GM23338 (cell line): ENCODE measurements around the gene DNAJC4. TPM values are rescaled to one million over a fixed set of nuclear protein-coding genes. Genes with fewer than 3 reads are reported as not detected.

ENCODE experiments used
- ATAC-seq: fragments of 200-7000 bp; cut with Tn5 transposase; 3 replicates; pipeline ENCODE4 v1.9.1; 2020
- DNase-seq: peaks from one replicate; pipeline ENCODE4 v3.0.0-alpha.2; 2015; ENCODE audit warnings: low spot score
- H2AFZ ChIP-seq: fragments of 200-600 bp; sonication (generic); 2 replicates; pipeline ENCODE4 v1.8.0; 2016; ENCODE audit warnings: antibody characterized with exemption, mild to moderate bottlenecking, moderate library complexity
- H3F3A ChIP-seq: fragments of 200-600 bp; sonication (generic); replicated peaks from 2 replicates; pipeline ENCODE4 v1.8.0; 2017; ENCODE audit warnings: antibody characterized with exemption, mixed run types, low read depth
- H3K27ac ChIP-seq: fragments of 200-600 bp; sonication (generic); 2 replicates; pipeline ENCODE4 v1.6.1; 2016; ENCODE audit warnings: low read depth
- H3K27me3 ChIP-seq: fragments of 200-600 bp; sonication (generic); 2 replicates; pipeline ENCODE4 v1.8.0; 2016; ENCODE audit warnings: mild to moderate bottlenecking, mixed run types, moderate library complexity; ENCODE audit not compliant: insufficient read depth
- H3K36me3 ChIP-seq: fragments of 200-600 bp; sonication (generic); 2 replicates; pipeline ENCODE4 v1.8.0; 2016; ENCODE audit warnings: mild to moderate bottlenecking; ENCODE audit not compliant: insufficient read depth
- H3K4me1 ChIP-seq: fragments of 200-600 bp; sonication (generic); 2 replicates; pipeline ENCODE4 v1.8.0; 2016; ENCODE audit warnings: mild to moderate bottlenecking, moderate library complexity; ENCODE audit not compliant: insufficient read depth
- H3K4me2 ChIP-seq: fragments of 200-600 bp; sonication (generic); 2 replicates; pipeline ENCODE4 v1.7.1; 2017; ENCODE audit warnings: mixed run types
- H3K4me3 ChIP-seq: fragments of 200-600 bp; sonication (generic); 2 replicates; pipeline ENCODE4 v1.6.1; 2016; ENCODE audit warnings: mixed run types
- H3K79me2 ChIP-seq: fragments of 200-600 bp; sonication (generic); replicated peaks from 2 replicates; pipeline ENCODE4 v1.8.0; 2017; ENCODE audit warnings: mild to moderate bottlenecking; ENCODE audit not compliant: insufficient read depth
- H3K9me2 ChIP-seq: fragments of 200-600 bp; sonication (generic); 2 replicates; pipeline ENCODE4 v1.8.0; 2017; ENCODE audit not compliant: insufficient read depth
- H4K20me1 ChIP-seq: fragments of 200-600 bp; sonication (generic); replicated peaks from 2 replicates; pipeline ENCODE4 v1.8.0; 2017; ENCODE audit warnings: mild to moderate bottlenecking; ENCODE audit not compliant: insufficient read depth
- H3K27ac Mint-ChIP-seq: 2 replicates; pipeline ENCODE4 v1.8.0; 2020; ENCODE audit warnings: inconsistent platforms, mild to moderate bottlenecking, moderate library complexity, mixed read lengths
- H3K27me3 Mint-ChIP-seq: 3 replicates; pipeline ENCODE4 v1.8.0; 2022; ENCODE audit warnings: low read depth, mild to moderate bottlenecking, moderate library complexity, mixed read lengths, inconsistent platforms; ENCODE audit not compliant: insufficient read depth, poor library complexity
- H3K36me3 Mint-ChIP-seq: 3 replicates; pipeline ENCODE4 v1.8.0; 2021; ENCODE audit warnings: low read depth, mild to moderate bottlenecking, inconsistent platforms, moderate library complexity, mixed read lengths
- H3K4me1 Mint-ChIP-seq: 3 replicates; pipeline ENCODE4 v1.8.0; 2020; ENCODE audit warnings: mild to moderate bottlenecking, inconsistent platforms, mixed read lengths
- H3K4me3 Mint-ChIP-seq: 3 replicates; pipeline ENCODE4 v1.8.0; 2021; ENCODE audit warnings: moderate library complexity, mild to moderate bottlenecking, inconsistent platforms, mixed read lengths
- H3K9me3 Mint-ChIP-seq: 3 replicates; pipeline ENCODE4 v1.8.0; 2020; ENCODE audit warnings: moderate library complexity, mild to moderate bottlenecking, inconsistent platforms, mixed read lengths
- CREB1 ChIP-seq: fragments of 250-450 bp; sonication (Bioruptor Pico); IDR thresholded peaks from 2 replicates; pipeline ENCODE4 v1.5.0; 2020; ENCODE audit warnings: low read depth, mild to moderate bottlenecking, moderate library complexity
- CTCF ChIP-seq, 2 experiments: fragments of 200-600 bp in 1 of 2; sonication (generic) in 1 of 2; conservative IDR thresholded peaks; 2 replicates each; pipeline versions ENCODE4 v1.5.1 to v1.6.1; 2016 to 2017; ENCODE audit warnings: antibody characterized with exemption in 2 of 2, low read depth in 2 of 2, mild to moderate bottlenecking in 2 of 2, moderate library complexity in 1 of 2
- EZH2 ChIP-seq: fragments of 200-600 bp; sonication (generic); IDR thresholded peaks from one replicate; pipeline ENCODE4 v1.8.0; 2017; ENCODE audit warnings: antibody characterized with exemption, mild to moderate bottlenecking, low read depth; ENCODE audit not compliant: unreplicated experiment
- JUNB ChIP-seq: IDR thresholded peaks from one replicate; pipeline ENCODE4 v1.6.1; 2016; ENCODE audit warnings: antibody characterized with exemption; ENCODE audit not compliant: unreplicated experiment
- NANOG ChIP-seq: IDR thresholded peaks from 2 replicates; pipeline ENCODE4 v1.6.1; 2016; ENCODE audit warnings: antibody characterized with exemption, borderline replicate concordance
- ZNF114 ChIP-seq: fragments of 250-450 bp; sonication (Bioruptor Pico); IDR thresholded peaks from 2 replicates; pipeline ENCODE4 v1.5.0; 2020; ENCODE audit warnings: mild to moderate bottlenecking, moderate library complexity
- ZNF331 ChIP-seq: fragments of 250-450 bp; sonication (Bioruptor Pico); IDR thresholded peaks from 2 replicates; pipeline ENCODE4 v1.5.0; 2020; ENCODE audit warnings: low read depth, mild to moderate bottlenecking, moderate library complexity
- ZNF462 ChIP-seq: fragments of 250-450 bp; sonication (Bioruptor Pico); IDR thresholded peaks from 2 replicates; pipeline ENCODE4 v1.5.0; 2020; ENCODE audit warnings: mild to moderate bottlenecking, moderate library complexity
- polyA plus RNA-seq: library from polyadenylated mRNA; unstranded; fragments of >200 nt; fragmentation: Nextera tagmentation; extraction: Ambion mirVana; gene quantifications from 2 replicates; pipeline ENCODE4 v1.2.1, GENCODE V29; 2016
- total RNA-seq: library from RNA; depleted of rRNA; stranded (reverse); fragments of >200 nt; shearing (Covaris generic); gene quantifications from 2 replicates; pipeline ENCODE4 v1.2.3, GENCODE V29; 2014
- TF ChIP-seq, protein P1 (sequence below): IDR thresholded peaks from one replicate; pipeline ENCODE4 v1.6.1; 2018; ENCODE audit warnings: antibody characterized with exemption; ENCODE audit not compliant: unreplicated experiment

The DNAJC4 gene
- total and polyA plus RNA-seq, 2 experiments from 2014 or later, result 10.5 to 34.4 TPM

DNA sequence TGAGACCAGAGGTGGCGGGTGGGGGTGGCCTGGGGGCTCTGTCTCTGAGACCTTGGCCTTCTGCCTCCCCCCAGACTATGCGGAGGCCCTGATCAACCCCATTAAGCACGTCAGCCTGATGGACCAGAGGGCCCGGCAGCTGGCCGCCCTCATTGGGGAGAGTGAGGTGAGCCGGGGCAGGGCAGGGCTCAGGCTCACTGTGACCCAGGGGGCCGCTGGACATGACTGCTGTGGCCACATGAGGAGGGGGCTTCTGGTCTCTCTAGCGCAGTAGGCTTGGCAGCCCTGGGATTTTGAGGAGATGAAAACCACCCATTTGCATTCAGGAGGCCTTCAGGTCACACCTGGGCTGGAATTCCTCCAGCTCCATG, 33.6 kb downstream of the DNAJC4 start:
- Mint-ChIP-seq H3K27ac (no peak overlapping the region), H3K9me3 (no peaks in the 10 kb centered on the region; the same call in 2 of the 3 replicates), H3K4me1 (peaks cover 17% of the 10 kb centered on the region), H3K4me3 (no peak overlapping the region), H3K27me3 (peaks cover 10% of the 10 kb centered on the region), H3K36me3 (peaks cover 72% of the 10 kb centered on the region)
- TF ChIP-seq ZNF462 (CRISPR knock-in tag), result no peak
- TF ChIP-seq ZNF331 (CRISPR knock-in tag), result no peak
- no peak for TF ChIP-seq EZH2
- no peak for TF ChIP-seq NANOG
- no peak for TF ChIP-seq JUNB
- H3K4me1 ChIP-seq, result 0 out of 2 replicates have a peak, but pooled peaks cover 8% of the 10 kb centered on the region
- ATAC-seq (no peak), DNase-seq (no peak)
- 0 out of 2 replicates have a peak, but pooled peaks cover 4% of the 10 kb centered on the region for H4K20me1 ChIP-seq
- H3F3A ChIP-seq, result peaks cover 12% of the 10 kb centered on the region; the same call in 1 of the 2 replicates
- peaks cover 6% of the 10 kb centered on the region for H3K36me3 ChIP-seq
- H2AFZ ChIP-seq, result no peak overlapping the region
- no peaks in the 10 kb centered on the region for H3K79me2 ChIP-seq
- H3K9me2 ChIP-seq, result no peaks in the 10 kb centered on the region
- H3K4me3 ChIP-seq, result no peak overlapping the region
- H3K27me3 ChIP-seq, result no peaks in the 10 kb centered on the region
- 0 out of 2 replicates have a peak overlapping the region, but pooled peaks have one; percentile 32 for H3K27ac ChIP-seq
- H3K4me2 ChIP-seq, result no peak overlapping the region

DNA sequence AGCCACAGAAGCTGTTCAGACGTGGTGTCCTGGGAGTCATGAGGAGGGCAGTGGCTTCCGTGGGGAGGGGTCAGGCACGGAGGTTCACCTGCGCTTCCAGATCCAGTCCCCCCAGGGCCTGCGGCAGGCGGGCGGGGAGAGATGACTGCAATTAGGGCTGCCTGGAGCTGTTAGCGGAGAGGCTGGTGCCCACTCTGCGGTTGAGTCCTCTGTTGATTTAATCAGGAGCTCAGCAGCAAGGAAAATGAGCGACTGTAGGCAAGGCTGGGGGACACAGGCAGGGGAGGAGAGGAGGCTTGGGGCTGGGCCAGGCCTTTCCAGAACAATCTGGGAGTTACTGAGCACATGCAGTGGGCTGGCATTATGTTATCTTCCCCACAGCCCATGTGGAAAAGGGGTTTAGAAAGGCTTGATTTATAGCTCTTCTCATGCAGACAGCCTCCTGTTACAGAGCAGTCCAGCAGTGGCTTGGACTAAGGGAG, 34.1 kb downstream of the DNAJC4 start:
- no peaks in the 10 kb centered on the region for H3K9me2 ChIP-seq
- H2AFZ ChIP-seq, result no peak overlapping the region
- no peak overlapping the region; the same call in 1 of the 2 replicates for H3K27ac Mint-ChIP-seq
- peaks cover 19% of the 10 kb centered on the region for H3K4me1 Mint-ChIP-seq
- H3F3A ChIP-seq, result peaks cover 17% of the 10 kb centered on the region
- peaks cover 6% of the 10 kb centered on the region for H3K36me3 ChIP-seq
- H3K27me3 Mint-ChIP-seq, result peaks cover 12% of the 10 kb centered on the region
- peaks cover 70% of the 10 kb centered on the region for H3K36me3 Mint-ChIP-seq
- H3K79me2 ChIP-seq, result no peaks in the 10 kb centered on the region
- ATAC-seq (no peak), DNase-seq (no peak)
- 0 out of 2 replicates have a peak, but pooled peaks cover 8% of the 10 kb centered on the region for H3K4me1 ChIP-seq
- no peak overlapping the region for H3K4me3 ChIP-seq
- H4K20me1 ChIP-seq, result 0 out of 2 replicates have a peak, but pooled peaks cover 4% of the 10 kb centered on the region
- H3K4me2 ChIP-seq, result no peak overlapping the region
- H3K27me3 ChIP-seq, result no peaks in the 10 kb centered on the region
- H3K27ac ChIP-seq, result 0 out of 2 replicates have a peak overlapping the region, but pooled peaks have one; percentile 32
- H3K9me3 Mint-ChIP-seq, result no peaks in the 10 kb centered on the region; the same call in 2 of the 3 replicates
- H3K4me3 Mint-ChIP-seq, result no peak overlapping the region; the same call in 2 of the 3 replicates
- no peak for TF ChIP-seq JUNB
- no peak for TF ChIP-seq CTCF (conservative IDR thresholded peaks at IDR 0.05; ENCODE audit: low read depth in 2 of 2)
- no peak for TF ChIP-seq ZNF114 (CRISPR knock-in tag)
- TF ChIP-seq NANOG, result no peak
- TF ChIP-seq, protein P1, sequence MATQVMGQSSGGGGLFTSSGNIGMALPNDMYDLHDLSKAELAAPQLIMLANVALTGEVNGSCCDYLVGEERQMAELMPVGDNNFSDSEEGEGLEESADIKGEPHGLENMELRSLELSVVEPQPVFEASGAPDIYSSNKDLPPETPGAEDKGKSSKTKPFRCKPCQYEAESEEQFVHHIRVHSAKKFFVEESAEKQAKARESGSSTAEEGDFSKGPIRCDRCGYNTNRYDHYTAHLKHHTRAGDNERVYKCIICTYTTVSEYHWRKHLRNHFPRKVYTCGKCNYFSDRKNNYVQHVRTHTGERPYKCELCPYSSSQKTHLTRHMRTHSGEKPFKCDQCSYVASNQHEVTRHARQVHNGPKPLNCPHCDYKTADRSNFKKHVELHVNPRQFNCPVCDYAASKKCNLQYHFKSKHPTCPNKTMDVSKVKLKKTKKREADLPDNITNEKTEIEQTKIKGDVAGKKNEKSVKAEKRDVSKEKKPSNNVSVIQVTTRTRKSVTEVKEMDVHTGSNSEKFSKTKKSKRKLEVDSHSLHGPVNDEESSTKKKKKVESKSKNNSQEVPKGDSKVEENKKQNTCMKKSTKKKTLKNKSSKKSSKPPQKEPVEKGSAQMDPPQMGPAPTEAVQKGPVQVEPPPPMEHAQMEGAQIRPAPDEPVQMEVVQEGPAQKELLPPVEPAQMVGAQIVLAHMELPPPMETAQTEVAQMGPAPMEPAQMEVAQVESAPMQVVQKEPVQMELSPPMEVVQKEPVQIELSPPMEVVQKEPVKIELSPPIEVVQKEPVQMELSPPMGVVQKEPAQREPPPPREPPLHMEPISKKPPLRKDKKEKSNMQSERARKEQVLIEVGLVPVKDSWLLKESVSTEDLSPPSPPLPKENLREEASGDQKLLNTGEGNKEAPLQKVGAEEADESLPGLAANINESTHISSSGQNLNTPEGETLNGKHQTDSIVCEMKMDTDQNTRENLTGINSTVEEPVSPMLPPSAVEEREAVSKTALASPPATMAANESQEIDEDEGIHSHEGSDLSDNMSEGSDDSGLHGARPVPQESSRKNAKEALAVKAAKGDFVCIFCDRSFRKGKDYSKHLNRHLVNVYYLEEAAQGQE, result no peak
- no peak for TF ChIP-seq CREB1 (CRISPR knock-in tag)
